Activated T-cell treated with anti-CD3 and anti-CD28 coated beads for 24 hours (primary cell): ENCODE measurements around the gene CST2.
"Not testable (repeated sequence)": the region's sequence is repeated elsewhere in the genome, so short reads cannot be mapped to it uniquely, and the experiment has no call there.

Experiments
- DNase-seq: peaks from one replicate; pipeline ENCODE4 v3.0.0-alpha.2; 2020; ENCODE audit warnings: low read depth

The CST2 gene

GRCh38 chr20:23826541-23827021, at the start of gene CST2:
CST2 (minus strand) TSS chr20:23826729; CDS start chr20:23826660, 69 bp downstream.
- DNase-seq: no peak

DNA sequence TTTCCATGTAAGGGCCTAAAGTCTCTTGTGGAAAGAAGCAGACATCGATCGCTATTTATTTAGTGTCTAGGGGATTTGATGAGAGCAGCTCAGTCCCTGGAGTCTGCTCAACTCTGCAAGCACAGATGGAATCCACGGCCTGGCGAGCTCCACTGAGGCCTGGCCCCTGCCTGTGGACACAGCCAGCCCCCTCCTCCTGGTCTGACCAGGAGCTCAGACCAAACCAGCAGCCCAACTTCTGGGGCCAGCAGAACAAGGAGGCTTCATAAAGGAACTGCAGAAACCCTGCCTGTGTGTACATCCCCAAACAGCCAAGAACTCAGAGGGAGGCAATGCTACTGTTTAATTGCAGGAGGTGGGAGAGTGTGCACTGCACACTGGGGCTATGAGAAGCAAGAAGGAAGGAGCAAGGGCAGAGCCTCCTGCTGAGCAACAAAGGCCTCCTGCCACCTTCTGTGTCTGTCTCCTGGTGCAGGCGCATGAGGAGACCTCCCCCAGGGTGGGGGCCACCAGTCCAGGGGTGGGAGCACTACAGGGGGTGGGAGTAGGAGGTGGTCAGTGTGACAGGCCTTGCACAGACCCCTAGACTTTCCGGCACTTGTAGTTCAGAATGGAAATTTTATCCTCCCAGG, 49.2 kb upstream of the CST2 start:
- no peak for DNase-seq

- no peak for DNase-seq
Observed at GRCh38 chr20:23874747-23875146, 48.2 kb upstream of the CST2 start.

DNA sequence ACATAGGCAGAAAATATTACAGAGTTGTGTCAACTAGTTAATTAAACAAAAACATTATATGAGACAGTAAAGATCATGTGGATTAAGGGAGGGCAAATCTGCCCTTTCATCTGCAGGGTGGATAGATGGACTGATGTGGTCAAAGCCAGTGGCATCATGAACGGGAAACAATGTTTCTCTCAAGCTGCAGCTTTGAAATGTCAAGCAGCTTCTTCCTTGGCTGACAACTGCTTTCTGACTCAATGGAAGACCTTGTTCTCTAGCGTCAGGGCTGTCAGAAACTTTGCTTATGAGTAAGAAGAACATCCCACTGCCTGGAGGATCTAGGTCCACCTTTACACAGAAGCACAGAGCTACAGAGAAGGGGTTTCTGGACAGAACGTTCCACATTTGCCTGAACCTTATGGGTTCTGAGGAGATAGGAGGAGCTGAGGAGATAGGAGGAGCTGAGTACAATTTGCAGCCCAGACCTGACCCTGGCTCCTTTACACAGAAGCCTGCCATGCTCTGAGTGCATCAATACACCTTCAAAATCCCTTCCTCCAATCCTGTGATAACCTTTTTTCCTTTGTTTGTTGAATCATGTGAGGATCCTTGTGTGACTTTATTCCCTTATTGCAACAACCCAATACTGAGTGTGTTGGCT, 47.0 kb upstream of the CST2 start:
- no peak for DNase-seq

GRCh38 chr20:23872065-23872464, 45.5 kb upstream of the CST2 start:
- no peak for DNase-seq

- DNase-seq: no peak
Observed at GRCh38 chr20:23870461-23870860, 43.9 kb upstream of the CST2 start.

GRCh38 chr20:23869520-23869919, 43.0 kb upstream of the CST2 start:
- DNase-seq: no peak

DNA sequence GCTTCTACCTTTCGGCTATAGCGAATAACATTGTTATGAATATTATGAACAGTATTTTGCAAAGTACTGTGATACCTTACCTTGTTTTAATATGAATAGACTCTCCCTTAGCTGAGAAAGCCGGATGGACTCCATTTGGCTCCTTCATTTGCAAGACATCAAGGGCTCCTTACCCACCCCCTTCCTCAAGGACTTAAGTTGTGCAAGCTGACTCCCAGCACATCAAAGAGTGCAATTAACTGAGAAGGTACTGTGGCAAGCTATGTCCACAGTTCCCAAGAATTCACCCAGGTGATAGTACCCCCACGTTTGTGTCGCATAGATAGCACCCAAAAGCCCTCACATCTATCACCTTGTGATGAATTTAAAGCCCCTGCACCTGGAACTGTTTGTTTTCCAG, 41.8 kb upstream of the CST2 start:
- no peak for DNase-seq

DNA sequence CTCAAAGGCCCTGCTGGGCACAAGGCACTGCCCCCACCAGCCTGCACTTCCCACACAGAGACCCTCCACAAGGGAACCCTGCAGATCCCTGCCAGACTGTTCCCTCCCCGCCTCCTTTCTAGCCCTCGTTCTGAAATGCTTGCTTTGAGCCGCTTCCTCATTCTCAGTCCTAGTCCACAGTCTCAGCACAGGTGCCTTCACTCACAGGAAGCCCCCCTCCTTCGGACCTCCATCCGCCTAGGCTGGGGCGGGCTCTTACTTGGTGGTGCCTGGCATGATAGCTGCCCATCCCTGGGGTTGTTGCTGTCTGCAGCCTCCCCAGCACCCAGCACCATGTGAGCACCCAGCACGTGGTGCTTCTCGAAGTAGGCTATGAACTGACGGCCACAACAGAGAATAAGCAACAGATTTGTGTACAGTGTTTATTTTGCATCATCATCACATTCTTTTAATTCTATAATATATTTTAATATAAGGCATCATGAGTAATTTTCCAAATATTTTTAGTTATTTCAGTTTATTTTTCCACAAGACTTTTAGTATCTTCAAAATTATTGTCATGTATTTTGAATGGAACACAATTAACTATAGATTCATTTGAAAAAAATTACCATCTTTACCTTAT, 40.7 kb upstream of the CST2 start:
- DNase-seq: no peak

DNA sequence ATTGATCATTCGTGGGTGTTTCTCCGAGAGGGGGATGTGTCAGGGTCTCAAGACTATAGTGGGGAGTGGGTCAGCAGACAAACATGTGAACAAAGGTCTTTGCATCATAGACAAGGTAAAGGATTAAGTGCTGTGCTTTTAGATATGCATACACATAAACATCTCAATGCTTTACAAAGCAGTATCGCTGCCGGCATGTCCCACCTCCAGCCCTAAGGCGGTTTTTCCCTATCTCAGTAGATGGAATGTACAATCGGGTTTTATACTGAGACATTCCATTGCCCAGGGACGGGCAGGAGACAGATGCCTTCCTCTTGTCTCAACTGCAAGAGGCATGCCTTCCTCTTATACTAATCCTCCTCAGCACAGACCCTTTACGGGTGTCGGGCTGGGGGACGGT, 34.2 kb upstream of the CST2 start:
- not testable (repeated sequence) for DNase-seq

DNA sequence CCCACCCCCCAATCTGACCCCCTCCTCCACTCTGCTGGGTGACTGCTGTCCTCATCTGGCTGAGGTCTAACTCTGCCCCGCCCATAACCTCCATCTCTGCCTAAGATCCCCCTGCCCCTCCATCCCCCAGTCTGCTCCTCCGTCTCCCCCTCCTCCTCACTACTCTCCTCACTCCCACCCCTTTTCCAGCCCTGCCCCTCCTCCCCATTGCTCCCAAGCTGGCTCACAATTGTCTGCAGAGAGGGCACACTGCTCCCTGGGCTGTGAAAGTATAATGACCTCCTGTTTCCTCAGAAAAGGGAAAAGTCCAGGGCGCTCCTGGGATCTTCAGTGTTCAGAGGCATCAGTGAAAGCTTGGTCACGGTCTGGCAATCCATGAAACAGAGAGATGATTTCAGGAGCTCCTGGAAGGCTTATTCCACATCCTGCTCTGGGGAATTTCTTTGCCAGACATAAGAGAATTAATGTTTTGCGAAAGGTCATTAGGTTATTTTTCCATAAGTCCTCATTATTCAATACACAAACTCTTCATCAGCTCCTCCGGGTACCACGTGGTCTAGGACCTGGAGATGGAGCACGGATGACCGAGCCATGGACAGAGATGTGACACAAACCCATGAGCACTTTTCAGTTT, 31.6 kb upstream of the CST2 start:
- no peak for DNase-seq

- DNase-seq: no peak
Observed at GRCh38 chr20:23856736-23857135, 30.2 kb upstream of the CST2 start.

GRCh38 chr20:23856226-23856625, 29.7 kb upstream of the CST2 start:
- no peak for DNase-seq

DNA sequence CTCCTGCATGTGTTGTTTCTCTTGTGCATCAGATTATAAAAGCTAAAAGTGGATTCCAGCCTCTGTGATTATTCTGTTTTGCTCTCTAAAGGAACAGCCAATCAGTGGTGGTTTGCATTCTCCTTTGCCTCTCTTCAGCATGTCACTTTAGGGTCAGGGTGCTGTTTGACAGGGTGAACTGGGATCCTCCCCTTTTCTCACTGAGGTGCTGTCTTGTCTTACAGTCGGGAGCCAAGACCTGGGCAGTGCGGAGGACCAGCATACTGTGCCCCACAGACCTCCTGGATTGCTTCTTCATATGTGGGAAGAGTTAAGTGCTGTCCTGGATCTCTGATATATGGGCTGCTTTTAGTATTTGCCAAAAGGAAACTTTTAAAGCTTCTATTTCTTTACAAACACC, 15.2 kb upstream of the CST2 start:
- DNase-seq: no peak

DNA sequence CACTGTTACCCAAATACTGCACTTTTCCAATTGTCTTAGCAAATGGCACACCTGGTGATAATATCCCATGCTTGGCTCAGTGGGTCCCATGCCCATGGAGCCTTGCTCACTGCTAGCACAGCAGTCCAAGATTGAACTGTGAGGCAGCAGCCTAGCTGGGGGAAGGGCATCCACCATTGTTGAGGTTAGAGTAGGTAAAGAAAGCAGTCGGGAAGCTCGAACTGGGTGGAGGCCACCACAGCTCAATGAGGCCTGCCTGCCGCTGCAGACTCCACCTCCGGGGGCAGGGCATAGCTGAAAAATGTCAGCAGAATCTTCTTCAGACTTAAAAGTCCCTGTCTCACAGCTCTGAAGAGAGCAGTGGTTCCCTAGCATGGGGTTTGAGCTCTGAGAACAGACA, 9.2 kb upstream of the CST2 start:
- DNase-seq: no peak

GRCh38 chr20:23832775-23833513, 6.4 kb upstream of the CST2 start:
- no peak for DNase-seq

DNA sequence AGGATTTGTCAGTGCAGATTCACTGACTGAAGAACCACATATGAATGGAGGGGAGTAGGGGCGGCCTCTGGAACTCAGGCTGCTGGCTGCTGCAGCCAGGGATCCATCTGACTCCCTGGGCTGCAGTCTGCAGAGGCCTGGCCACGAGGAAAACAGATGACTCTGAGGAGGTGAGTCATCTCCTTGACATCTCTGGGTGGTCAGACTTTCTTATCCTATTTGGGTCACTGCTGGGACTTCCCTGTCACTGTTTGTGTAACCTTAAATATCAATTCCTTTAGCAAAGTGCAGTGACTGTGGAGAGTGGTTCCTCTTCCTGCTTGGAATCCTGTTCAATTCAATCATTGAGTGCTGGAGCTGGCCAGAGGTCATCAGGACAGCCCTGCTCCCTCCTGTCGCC, 5.4 kb upstream of the CST2 start:
- not testable (repeated sequence) for DNase-seq

- no peak for DNase-seq
Observed at GRCh38 chr20:23823621-23824324, 2.8 kb downstream of the CST2 start.

GRCh38 chr20:23823111-23823510, 3.4 kb downstream of the CST2 start:
- no peak for DNase-seq

DNA sequence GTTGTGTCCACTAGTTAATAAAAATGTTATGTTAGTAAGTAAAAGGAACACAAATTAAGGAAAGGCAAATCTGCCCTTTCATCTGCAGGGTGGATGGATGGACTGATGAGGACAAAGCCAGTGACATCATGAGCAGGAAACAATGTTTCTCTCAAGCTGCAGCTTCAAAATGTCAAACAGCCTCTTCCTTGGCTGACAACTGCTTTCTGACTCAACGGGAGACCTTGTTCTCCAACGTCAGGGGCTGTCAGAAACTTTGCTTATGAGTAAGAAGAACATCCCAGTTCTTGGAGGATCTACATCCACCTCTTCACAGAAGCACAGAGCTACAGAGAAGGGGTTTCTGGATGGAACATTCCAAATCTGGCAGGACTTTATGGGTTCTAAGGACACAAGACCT, 6.0 kb downstream of the CST2 start:
- no peak for DNase-seq

DNA sequence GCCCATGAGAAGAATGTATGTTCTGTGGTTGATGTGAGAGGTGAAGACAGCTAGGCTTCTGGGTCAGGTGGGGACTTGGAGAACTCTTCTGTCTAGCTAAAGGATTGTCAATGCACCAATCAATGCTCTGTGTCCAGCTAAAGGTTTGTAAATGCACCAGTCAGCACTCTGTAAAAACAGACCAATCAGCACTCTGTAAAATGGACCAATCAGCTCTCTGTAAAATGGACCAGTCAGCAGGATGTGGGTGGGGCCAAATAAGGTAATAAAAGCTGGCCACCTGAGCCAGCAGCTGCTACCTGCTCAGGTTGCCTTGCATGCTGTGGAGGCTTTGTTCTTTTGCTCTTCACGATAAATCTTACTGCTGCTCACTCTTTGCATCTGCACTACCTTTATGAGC, 15.0 kb downstream of the CST2 start:
- DNase-seq: not testable (repeated sequence)

GRCh38 chr20:23810349-23810748, 16.2 kb downstream of the CST2 start:
- DNase-seq: not testable (repeated sequence)
